Melanocyte of skin (primary cell): ENCODE data around the gene LTA4H. TPM values are rescaled to one million over a fixed set of nuclear protein-coding genes. Genes with fewer than 3 reads are reported as not detected.

Source experiments
- total RNA-seq, 2 donors: library from RNA; depleted of rRNA; stranded (reverse); fragments of >200 nt; gene quantifications; 2 replicates each; pipeline ENCODE4 v1.2.3, GENCODE V29; 2012

LTA4H gene
- total RNA-seq: 10 to 100 TPM; 54.0 to 65.6 TPM

DNA sequence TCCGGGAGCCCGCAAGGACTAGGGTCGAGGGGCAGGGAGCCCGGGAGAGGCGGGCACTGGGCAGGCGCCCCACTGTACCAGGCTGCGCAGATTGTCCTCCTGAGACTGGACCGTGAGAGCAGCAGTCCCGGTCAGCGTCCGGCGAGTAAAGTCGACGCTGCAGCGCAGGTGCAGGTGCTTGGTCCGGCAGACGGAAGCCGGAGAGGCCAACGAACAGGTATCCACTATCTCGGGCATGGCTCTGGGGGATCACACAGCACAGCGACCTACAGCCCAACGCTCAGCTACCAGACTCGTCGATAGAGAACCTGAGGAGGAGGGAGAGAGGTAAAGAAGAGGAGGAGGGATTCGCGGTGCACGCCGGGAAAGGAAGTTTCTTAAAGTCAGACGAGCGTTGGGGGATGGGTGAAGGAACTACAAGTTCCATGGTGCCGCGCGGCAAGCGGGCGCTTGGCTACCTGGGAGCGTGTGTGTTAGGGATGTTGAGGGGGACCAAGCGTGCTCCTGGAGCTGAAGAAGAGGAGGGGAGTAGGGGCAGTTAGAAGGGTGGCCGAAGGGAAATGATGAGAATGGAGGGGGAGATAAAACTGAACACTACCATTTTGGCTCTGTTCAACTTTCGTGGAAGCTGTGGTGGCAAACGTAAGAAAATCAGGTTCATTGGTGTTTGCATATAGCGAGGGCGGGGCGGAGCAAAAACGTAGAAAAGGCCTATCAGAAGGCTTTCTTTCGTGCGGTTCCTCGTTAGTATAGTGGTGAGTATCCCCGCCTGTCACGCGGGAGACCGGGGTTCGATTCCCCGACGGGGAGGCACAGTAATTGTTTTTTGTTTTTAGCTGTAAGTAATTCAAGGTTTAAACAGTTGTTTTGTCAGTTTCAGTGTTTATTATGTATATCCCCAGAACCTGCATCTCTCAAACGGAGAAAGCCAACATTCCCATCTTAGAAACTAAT lies at the start of gene LTA4H:
Gene LTA4H (minus strand): TSS at position 305 of the 954 bp plus-strand sequence. CDS start 68 bp downstream, at position 237.

DNA sequence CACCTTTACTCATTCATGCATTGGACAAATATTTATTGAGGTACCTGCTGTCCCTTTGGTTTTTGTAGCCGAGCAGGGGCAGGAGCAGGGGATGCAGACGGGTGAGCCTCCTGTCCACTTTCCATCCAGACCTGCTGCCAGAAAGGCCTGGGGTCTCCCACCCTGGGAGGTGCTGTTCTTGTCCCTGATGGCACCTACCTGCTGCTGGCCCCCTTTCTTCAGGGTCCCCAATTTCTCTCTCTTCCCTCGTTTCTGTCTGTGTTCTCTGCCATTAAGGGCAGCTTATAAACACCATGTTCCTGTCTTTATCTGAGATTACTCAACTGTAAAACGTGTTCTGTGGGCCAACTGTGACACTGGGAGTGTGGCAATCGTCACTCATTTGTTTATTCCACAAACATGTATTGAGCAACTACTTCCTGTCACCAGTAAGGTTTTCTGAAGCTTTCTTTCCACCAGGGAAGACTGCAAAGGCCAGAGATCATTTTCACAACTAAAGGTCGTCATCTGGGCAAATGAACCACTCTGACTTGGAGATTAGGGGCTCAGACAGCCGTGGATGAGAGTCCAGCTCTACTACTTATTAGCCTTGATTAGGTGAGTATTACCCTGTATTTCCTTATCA lies 39.2 kb downstream of the LTA4H start, which contains the start of gene HAL:
Gene HAL (minus strand): TSS at position 311 of the 625 bp plus-strand sequence. CDS start 434 bp downstream, outside the sequence.

Other genes starting within 250 kb of the LTA4H start
- gene NTN4, start 244.8 kb downstream of the LTA4H start, total RNA-seq: under 1 TPM; 0.33 to 0.34 TPM
- 10 to 100 TPM in 1 of 2 donors, 1 to 10 TPM in 1; 5.2 to 14.3 TPM for gene SNRPF, start 176.6 kb downstream of the LTA4H start, total RNA-seq
- gene CCDC38, start 93.0 kb downstream of the LTA4H start, total RNA-seq: under 1 TPM; under 0.01 TPM
- 1 to 10 TPM in 1 of 2 donors, under 1 TPM in 1; 0.33 to 1.0 TPM for gene AMDHD1, start 92.3 kb downstream of the LTA4H start, total RNA-seq
- under 1 TPM; under 0.01 to 0.34 TPM for gene HAL, start 39.2 kb downstream of the LTA4H start, total RNA-seq
- gene ELK3, start 158.8 kb upstream of the LTA4H start, total RNA-seq: 10 to 100 TPM; 10.7 to 14.0 TPM